ENCODE data around the gene SYTL3. TPM values are rescaled to one million over a fixed set of nuclear protein-coding genes. Genes with fewer than 3 reads are reported as not detected.
A peak's percentile ranks its signal among the peaks of the same experiment; 100 is the strongest.

The SYTL3 gene
- total RNA-seq, 1 donor: 2.2 TPM

GRCh38 chr6:158756126-158756525 is 106.3 kb downstream of the SYTL3 start:
- TF ChIP-seq CTCF (IDR thresholded peaks at IDR 0.05; ENCODE audit: extremely low read depth, low read depth, low read length): no peak
- H3K79me2 ChIP-seq (ENCODE audit: insufficient read depth, low read length): no peaks in the 10 kb centered on the region

GRCh38 chr6:158756977-158757752 is 107.3 kb downstream of the SYTL3 start:
- peak; percentile 60 for DNase-seq (ENCODE audit: insufficient read length, low spot score, missing footprints)
- Histone ChIP-seq H3K4me1 (ENCODE audit: insufficient read depth, low read length) (no peaks in the 10 kb centered on the region), H3K79me2 (ENCODE audit: insufficient read depth, low read length) (no peaks in the 10 kb centered on the region), H3K27me3 (ENCODE audit: insufficient read depth, low read length) (no peaks in the 10 kb centered on the region), H3K27ac (ENCODE audit: low read depth, low read length) (no peak overlapping the region), H2AFZ (ENCODE audit: low read length) (no peak overlapping the region), H3K36me3 (ENCODE audit: insufficient read depth, low read length) (no peaks in the 10 kb centered on the region), H3K9me3 (ENCODE audit: low read depth, low read length) (no peaks in the 10 kb centered on the region), H3K4me2 (ENCODE audit: insufficient read depth, low read length) (no peak overlapping the region), H4K20me1 (ENCODE audit: insufficient read depth, low read length) (no peaks in the 10 kb centered on the region), H3K4me3 (ENCODE audit: insufficient read depth, low read length) (no peak overlapping the region)
- TF ChIP-seq CTCF (IDR thresholded peaks at IDR 0.05; ENCODE audit: extremely low read depth, low read depth, low read length): no peak

More at GRCh38 chr6:158756126-158756525, 106.3 kb downstream of the SYTL3 start:
- no peak overlapping the region for H2AFZ ChIP-seq (ENCODE audit: low read length)
- peak; percentile 36 for DNase-seq (ENCODE audit: insufficient read length, low spot score, missing footprints)
- H3K9me3 ChIP-seq (ENCODE audit: low read depth, low read length): no peaks in the 10 kb centered on the region
- H3K4me3 ChIP-seq (ENCODE audit: insufficient read depth, low read length): no peak overlapping the region
- no peaks in the 10 kb centered on the region for H4K20me1 ChIP-seq (ENCODE audit: insufficient read depth, low read length)
- no peaks in the 10 kb centered on the region for H3K36me3 ChIP-seq (ENCODE audit: insufficient read depth, low read length)
- no peak overlapping the region for H3K27ac ChIP-seq (ENCODE audit: low read depth, low read length)
- H3K4me1 ChIP-seq (ENCODE audit: insufficient read depth, low read length): no peaks in the 10 kb centered on the region
- H3K4me2 ChIP-seq (ENCODE audit: insufficient read depth, low read length): no peak overlapping the region
- no peaks in the 10 kb centered on the region for H3K27me3 ChIP-seq (ENCODE audit: insufficient read depth, low read length)

GRCh38 chr6:158757753-158758090 is 107.9 kb downstream of the SYTL3 start:
- Histone ChIP-seq H3K4me1 (ENCODE audit: insufficient read depth, low read length) (no peaks in the 10 kb centered on the region), H3K79me2 (ENCODE audit: insufficient read depth, low read length) (no peaks in the 10 kb centered on the region), H3K27me3 (ENCODE audit: insufficient read depth, low read length) (no peaks in the 10 kb centered on the region), H2AFZ (ENCODE audit: low read length) (no peak overlapping the region), H3K27ac (ENCODE audit: low read depth, low read length) (no peak overlapping the region), H3K4me3 (ENCODE audit: insufficient read depth, low read length) (no peak overlapping the region), H3K9me3 (ENCODE audit: low read depth, low read length) (no peaks in the 10 kb centered on the region), H3K36me3 (ENCODE audit: insufficient read depth, low read length) (no peaks in the 10 kb centered on the region), H4K20me1 (ENCODE audit: insufficient read depth, low read length) (no peaks in the 10 kb centered on the region), H3K4me2 (ENCODE audit: insufficient read depth, low read length) (no peak overlapping the region)
- DNase-seq (ENCODE audit: insufficient read length, low spot score, missing footprints): no peak
- TF ChIP-seq CTCF (IDR thresholded peaks at IDR 0.05; ENCODE audit: extremely low read depth, low read depth, low read length): no peak

DNA sequence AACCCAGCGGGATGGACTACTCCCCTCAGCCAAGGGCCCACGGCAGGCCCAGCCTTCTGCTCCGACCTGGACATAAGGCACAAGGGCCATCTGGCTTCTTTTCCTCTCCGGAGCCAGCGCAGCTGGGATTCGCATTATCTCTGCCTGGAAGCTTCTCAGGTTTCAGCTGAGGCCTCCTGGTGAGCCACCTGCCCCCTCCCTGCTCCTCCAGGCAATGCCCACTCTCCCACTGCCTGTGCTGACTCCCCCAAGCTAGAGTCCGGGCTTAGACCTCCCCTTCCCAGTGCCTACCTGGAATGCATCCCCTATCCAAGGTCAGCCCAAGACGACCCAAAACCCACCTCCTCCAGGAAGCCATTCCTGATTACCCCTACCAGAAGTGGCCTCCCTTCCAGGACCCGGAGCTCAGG is 108.6 kb downstream of the SYTL3 start:
- no peak overlapping the region for H2AFZ ChIP-seq (ENCODE audit: low read length)
- H3K27ac ChIP-seq (ENCODE audit: low read depth, low read length): no peak overlapping the region
- H3K4me1 ChIP-seq (ENCODE audit: insufficient read depth, low read length): peaks cover 3% of the 10 kb centered on the region
- no peaks in the 10 kb centered on the region for H3K79me2 ChIP-seq (ENCODE audit: insufficient read depth, low read length)
- H4K20me1 ChIP-seq (ENCODE audit: insufficient read depth, low read length): no peaks in the 10 kb centered on the region
- no peaks in the 10 kb centered on the region for H3K9me3 ChIP-seq (ENCODE audit: low read depth, low read length)
- H3K4me2 ChIP-seq (ENCODE audit: insufficient read depth, low read length): no peak overlapping the region
- no peaks in the 10 kb centered on the region for H3K36me3 ChIP-seq (ENCODE audit: insufficient read depth, low read length)
- DNase-seq (ENCODE audit: insufficient read length, low spot score, missing footprints): peak; percentile 32
- no peak overlapping the region for H3K4me3 ChIP-seq (ENCODE audit: insufficient read depth, low read length)
- no peak for TF ChIP-seq CTCF (IDR thresholded peaks at IDR 0.05; ENCODE audit: extremely low read depth, low read depth, low read length)
- no peaks in the 10 kb centered on the region for H3K27me3 ChIP-seq (ENCODE audit: insufficient read depth, low read length)
